ENCODE data around the gene CLIP4. TPM values are rescaled to one million over a fixed set of nuclear protein-coding genes. Genes with fewer than 3 reads are reported as not detected.

CLIP4 gene
- total RNA-seq, 4 donors from 2014 or later = 11.9 to 37.8 (median 22.5) TPM

DNA sequence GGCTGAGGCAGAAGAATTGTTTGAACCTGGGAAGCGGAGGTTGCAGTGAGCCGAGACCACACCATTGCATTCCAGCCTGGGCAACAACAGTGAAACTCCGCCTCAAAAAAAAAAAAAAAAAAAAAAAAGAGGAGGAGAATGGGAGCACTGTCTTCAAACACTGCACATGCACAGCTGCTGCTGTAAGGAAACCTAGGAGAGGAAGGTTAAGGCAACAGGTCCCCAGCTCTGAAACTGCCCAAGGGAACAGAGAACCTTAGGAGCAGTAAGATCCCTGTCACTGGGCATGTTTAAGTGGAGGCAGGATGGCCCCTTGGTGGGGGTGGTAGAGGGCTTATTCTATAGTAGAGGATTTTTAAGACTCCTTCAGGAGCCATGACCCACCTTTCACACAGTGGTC is 111.2 kb downstream of the CLIP4 start:
- no peak overlapping the region for H3K4me3 ChIP-seq
- DNase-seq = no peak
- H3K27me3 ChIP-seq = peaks cover 7% of the 10 kb centered on the region
- no peaks in the 10 kb centered on the region for H3K36me3 ChIP-seq
- H3K27ac ChIP-seq = no peak overlapping the region
- intact Hi-C loops (cut with DNase I; ENCODE audit: low total_unique reads) = no loop called here
- no peaks in the 10 kb centered on the region for H3K4me1 ChIP-seq
- in situ Hi-C loops (cut with MboI; ENCODE audit: low pct_ligation_motif_present in 1 of 4, low pct_unique_long_range_greater_than_20kb in 1 of 4, low sequenced_read_pairs in 3 of 4) = no loop called here
- WGBS, 2 donors (ENCODE audit: low coverage in 1 of 2) = 71% methylated on average over 3 of the region's 3 CpGs; no CpG with 5 or more reads in 1 of the 2 donors
- no peak for TF ChIP-seq POLR2A (IDR thresholded peaks at IDR 0.05)
- TF ChIP-seq POLR2AphosphoS5 (IDR thresholded peaks at IDR 0.05) = no peak
- TF ChIP-seq EP300 (IDR thresholded peaks at IDR 0.05; ENCODE audit: low read depth) = no peak
- TF ChIP-seq, protein P1, sequence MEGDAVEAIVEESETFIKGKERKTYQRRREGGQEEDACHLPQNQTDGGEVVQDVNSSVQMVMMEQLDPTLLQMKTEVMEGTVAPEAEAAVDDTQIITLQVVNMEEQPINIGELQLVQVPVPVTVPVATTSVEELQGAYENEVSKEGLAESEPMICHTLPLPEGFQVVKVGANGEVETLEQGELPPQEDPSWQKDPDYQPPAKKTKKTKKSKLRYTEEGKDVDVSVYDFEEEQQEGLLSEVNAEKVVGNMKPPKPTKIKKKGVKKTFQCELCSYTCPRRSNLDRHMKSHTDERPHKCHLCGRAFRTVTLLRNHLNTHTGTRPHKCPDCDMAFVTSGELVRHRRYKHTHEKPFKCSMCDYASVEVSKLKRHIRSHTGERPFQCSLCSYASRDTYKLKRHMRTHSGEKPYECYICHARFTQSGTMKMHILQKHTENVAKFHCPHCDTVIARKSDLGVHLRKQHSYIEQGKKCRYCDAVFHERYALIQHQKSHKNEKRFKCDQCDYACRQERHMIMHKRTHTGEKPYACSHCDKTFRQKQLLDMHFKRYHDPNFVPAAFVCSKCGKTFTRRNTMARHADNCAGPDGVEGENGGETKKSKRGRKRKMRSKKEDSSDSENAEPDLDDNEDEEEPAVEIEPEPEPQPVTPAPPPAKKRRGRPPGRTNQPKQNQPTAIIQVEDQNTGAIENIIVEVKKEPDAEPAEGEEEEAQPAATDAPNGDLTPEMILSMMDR (IDR thresholded peaks at IDR 0.05) = no peak
- H3K9me3 ChIP-seq = no peaks in the 10 kb centered on the region

DNA sequence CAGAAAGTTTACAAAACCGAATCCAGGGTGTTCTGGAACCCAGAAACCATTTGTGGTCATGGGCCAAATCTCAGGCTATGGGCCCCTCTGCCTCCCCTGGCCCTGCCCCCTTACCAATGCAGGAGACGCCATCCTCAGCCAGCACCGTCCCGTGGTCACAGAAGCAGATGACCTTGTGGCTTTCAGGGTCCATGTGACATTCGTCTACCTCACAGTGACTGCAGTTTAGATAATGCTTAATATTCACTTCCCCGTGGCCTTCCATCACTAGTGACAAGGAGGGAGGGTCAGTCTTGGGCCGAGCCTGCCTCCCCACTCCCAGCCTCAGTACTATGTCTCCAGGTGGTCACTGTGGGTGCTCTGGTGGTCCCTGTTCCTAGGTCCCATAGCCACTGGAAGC is 111.6 kb downstream of the CLIP4 start:
- DNase-seq = no peak
- in situ Hi-C loops (cut with MboI; ENCODE audit: low pct_ligation_motif_present in 1 of 4, low pct_unique_long_range_greater_than_20kb in 1 of 4, low sequenced_read_pairs in 3 of 4) = no loop called here
- TF ChIP-seq, protein P1 (IDR thresholded peaks at IDR 0.05) = no peak
- TF ChIP-seq EP300 (IDR thresholded peaks at IDR 0.05; ENCODE audit: low read depth) (no peak), POLR2AphosphoS5 (IDR thresholded peaks at IDR 0.05) (no peak), POLR2A (IDR thresholded peaks at IDR 0.05) (no peak)
- Histone ChIP-seq H3K27me3 (peaks cover 7% of the 10 kb centered on the region), H3K9me3 (no peaks in the 10 kb centered on the region), H3K36me3 (no peaks in the 10 kb centered on the region), H3K4me3 (no peak overlapping the region), H3K4me1 (no peaks in the 10 kb centered on the region), H3K27ac (no peak overlapping the region)
- intact Hi-C loops (cut with DNase I; ENCODE audit: low total_unique reads) = no loop called here
- WGBS, 2 donors (ENCODE audit: low coverage in 1 of 2) = 60% methylated on average over 7 of the region's 7 CpGs; no CpG with 5 or more reads in 1 of the 2 donors

DNA sequence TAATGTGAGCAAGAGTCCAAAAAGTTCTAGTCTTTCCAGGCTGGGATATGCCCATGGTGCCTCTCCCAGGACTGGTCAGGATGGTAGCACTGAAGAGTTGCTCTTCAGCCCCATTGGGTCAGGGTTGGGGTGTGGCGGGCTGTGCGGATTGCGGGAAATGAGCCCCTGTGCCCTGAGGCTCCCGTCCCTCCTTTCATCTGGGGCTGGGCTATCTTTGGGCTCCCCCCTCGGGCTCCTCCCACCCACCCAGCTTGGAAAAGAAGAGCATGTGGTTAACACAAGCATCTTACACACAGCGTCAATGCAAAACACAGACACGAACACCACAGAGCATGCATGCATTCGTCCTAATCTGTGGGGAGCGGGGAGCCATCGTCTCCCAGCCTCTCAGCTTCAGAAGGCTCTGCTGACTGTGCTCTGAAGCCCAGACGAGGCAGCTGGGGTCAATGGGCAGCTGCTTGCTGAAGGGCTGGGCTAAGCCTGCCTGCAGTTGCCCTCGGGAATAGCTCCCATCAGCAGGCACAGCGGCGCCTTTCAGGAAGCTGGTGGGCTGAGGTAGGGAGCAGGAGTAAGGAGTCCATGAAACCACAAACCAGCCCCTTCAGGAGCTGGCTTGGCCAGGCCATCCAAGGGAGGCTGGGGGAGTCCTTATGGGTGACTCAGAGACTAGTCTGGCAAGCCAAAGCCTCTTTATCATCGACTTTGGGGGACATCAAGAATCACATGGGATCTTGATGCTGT is 112.9 kb downstream of the CLIP4 start:
- in situ Hi-C loops (cut with MboI; ENCODE audit: low pct_ligation_motif_present in 1 of 4, low pct_unique_long_range_greater_than_20kb in 1 of 4, low sequenced_read_pairs in 3 of 4) = no loop called here
- intact Hi-C loops (cut with DNase I; ENCODE audit: low total_unique reads) = no loop called here
- Histone ChIP-seq H3K27ac (no peak overlapping the region), H3K27me3 (peaks cover 7% of the 10 kb centered on the region), H3K4me3 (no peak overlapping the region), H3K9me3 (no peaks in the 10 kb centered on the region), H3K36me3 (no peaks in the 10 kb centered on the region), H3K4me1 (no peaks in the 10 kb centered on the region)
- DNase-seq = no peak
- no peak for TF ChIP-seq POLR2A (IDR thresholded peaks at IDR 0.05)
- TF ChIP-seq, protein P1 (IDR thresholded peaks at IDR 0.05) = no peak
- TF ChIP-seq EP300 (IDR thresholded peaks at IDR 0.05; ENCODE audit: low read depth) = no peak
- no peak for TF ChIP-seq POLR2AphosphoS5 (IDR thresholded peaks at IDR 0.05)
- WGBS, 2 donors (ENCODE audit: low coverage in 1 of 2) = 56 to 75% methylated on average over 4 to 15 of the region's 15 CpGs

DNA sequence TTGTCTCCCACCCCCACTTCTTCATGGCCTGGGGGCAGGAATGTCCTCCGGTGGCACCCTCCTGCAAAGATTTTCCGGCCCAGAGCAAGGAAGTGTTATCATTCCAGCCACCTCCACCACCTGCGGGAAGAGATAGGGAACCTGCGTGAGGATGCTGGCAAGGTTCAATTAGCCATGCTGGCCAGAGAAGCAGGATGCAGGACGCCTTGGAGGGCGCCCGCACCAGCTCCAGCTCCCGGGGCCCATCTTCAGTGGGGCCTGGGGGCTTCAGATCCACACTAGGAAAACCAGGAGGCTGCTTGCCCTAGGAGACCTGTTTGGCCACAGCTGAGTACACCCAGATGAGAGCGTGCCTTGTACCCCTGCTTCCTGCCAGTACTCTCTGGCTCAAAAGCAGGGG is 113.7 kb downstream of the CLIP4 start:
- Histone ChIP-seq H3K4me1 (no peaks in the 10 kb centered on the region), H3K9me3 (no peaks in the 10 kb centered on the region), H3K36me3 (no peaks in the 10 kb centered on the region), H3K27ac (no peak overlapping the region), H3K4me3 (no peak overlapping the region), H3K27me3 (peaks cover 7% of the 10 kb centered on the region)
- in situ Hi-C loops (cut with MboI; ENCODE audit: low pct_ligation_motif_present in 1 of 4, low pct_unique_long_range_greater_than_20kb in 1 of 4, low sequenced_read_pairs in 3 of 4) = no loop called here
- DNase-seq = no peak
- WGBS, 2 donors (ENCODE audit: low coverage in 1 of 2) = 83% methylated on average over 9 of the region's 9 CpGs; no CpG with 5 or more reads in 1 of the 2 donors
- TF ChIP-seq, protein P1 (IDR thresholded peaks at IDR 0.05) = no peak
- TF ChIP-seq POLR2A (IDR thresholded peaks at IDR 0.05) (no peak), POLR2AphosphoS5 (IDR thresholded peaks at IDR 0.05) (no peak), EP300 (IDR thresholded peaks at IDR 0.05; ENCODE audit: low read depth) (no peak)
- intact Hi-C loops (cut with DNase I; ENCODE audit: low total_unique reads) = no loop called here

All from transverse colon (tissue), 4 donors.